ENCODE results near the gene BHLHE23.

Gene BHLHE23

GRCh38 chr20:63050406-63050805 is 43.6 kb upstream of the BHLHE23 start:
- no peak for TF ChIP-seq CTCF (IDR thresholded peaks at IDR 0.05)

GRCh38 chr20:63049561-63050221 is 42.9 kb upstream of the BHLHE23 start:
- no peaks in the 10 kb centered on the region for H3K79me2 ChIP-seq
- H3K9ac ChIP-seq: no peak overlapping the region
- H3K9me3 ChIP-seq (ENCODE audit: control insufficient read depth, low read length): no peaks in the 10 kb centered on the region
- no peaks in the 10 kb centered on the region for H3K4me1 ChIP-seq
- no peak for TF ChIP-seq CTCF (IDR thresholded peaks at IDR 0.05)
- no peaks in the 10 kb centered on the region for H3K27me3 ChIP-seq (ENCODE audit: control insufficient read depth, insufficient read depth, low read length)
- H3K36me3 ChIP-seq (ENCODE audit: control insufficient read depth, insufficient read depth, low read length): no peaks in the 10 kb centered on the region
- H3K4me2 ChIP-seq (ENCODE audit: low read length): no peak overlapping the region
- no peak overlapping the region for H3K4me3 ChIP-seq (ENCODE audit: low read depth, low read length)
- no peak overlapping the region for H3K27ac ChIP-seq
- no peak overlapping the region for H2AFZ ChIP-seq

More at GRCh38 chr20:63050406-63050805, 43.6 kb upstream of the BHLHE23 start:
- no peaks in the 10 kb centered on the region for H3K4me1 ChIP-seq
- H3K4me2 ChIP-seq (ENCODE audit: low read length): no peak overlapping the region
- H3K27me3 ChIP-seq (ENCODE audit: control insufficient read depth, insufficient read depth, low read length): no peaks in the 10 kb centered on the region
- no peaks in the 10 kb centered on the region for H3K36me3 ChIP-seq (ENCODE audit: control insufficient read depth, insufficient read depth, low read length)
- H3K27ac ChIP-seq: no peak overlapping the region
- H3K9me3 ChIP-seq (ENCODE audit: control insufficient read depth, low read length): no peaks in the 10 kb centered on the region
- no peak overlapping the region for H2AFZ ChIP-seq
- no peak overlapping the region for H3K4me3 ChIP-seq (ENCODE audit: low read depth, low read length)
- no peaks in the 10 kb centered on the region for H3K79me2 ChIP-seq
- no peak overlapping the region for H3K9ac ChIP-seq

- H3K79me2 ChIP-seq: no peaks in the 10 kb centered on the region
- no peaks in the 10 kb centered on the region for H3K27me3 ChIP-seq (ENCODE audit: control insufficient read depth, insufficient read depth, low read length)
- no peak overlapping the region for H3K4me3 ChIP-seq (ENCODE audit: low read depth, low read length)
- H3K9me3 ChIP-seq (ENCODE audit: control insufficient read depth, low read length): no peaks in the 10 kb centered on the region
- no peak overlapping the region for H3K4me2 ChIP-seq (ENCODE audit: low read length)
- H3K4me1 ChIP-seq: no peaks in the 10 kb centered on the region
- H3K27ac ChIP-seq: no peak overlapping the region
- no peak for TF ChIP-seq CTCF (IDR thresholded peaks at IDR 0.05)
- no peaks in the 10 kb centered on the region for H3K36me3 ChIP-seq (ENCODE audit: control insufficient read depth, insufficient read depth, low read length)
- H2AFZ ChIP-seq: no peak overlapping the region
- H3K9ac ChIP-seq: no peak overlapping the region
Observed at GRCh38 chr20:63049191-63049518, 42.4 kb upstream of the BHLHE23 start.

- no peak for TF ChIP-seq CTCF (IDR thresholded peaks at IDR 0.05)
- no peaks in the 10 kb centered on the region for H3K36me3 ChIP-seq (ENCODE audit: control insufficient read depth, insufficient read depth, low read length)
- no peaks in the 10 kb centered on the region for H3K79me2 ChIP-seq
- H3K4me2 ChIP-seq (ENCODE audit: low read length): no peak overlapping the region
- H3K27me3 ChIP-seq (ENCODE audit: control insufficient read depth, insufficient read depth, low read length): no peaks in the 10 kb centered on the region
- no peak overlapping the region for H3K4me3 ChIP-seq (ENCODE audit: low read depth, low read length)
- no peaks in the 10 kb centered on the region for H3K4me1 ChIP-seq
- no peaks in the 10 kb centered on the region for H3K9me3 ChIP-seq (ENCODE audit: control insufficient read depth, low read length)
- H3K27ac ChIP-seq: no peak overlapping the region
- H3K9ac ChIP-seq: no peak overlapping the region
- H2AFZ ChIP-seq: no peak overlapping the region
Observed at GRCh38 chr20:63048516-63049190, 41.9 kb upstream of the BHLHE23 start.

GRCh38 chr20:63047946-63048345 is 41.2 kb upstream of the BHLHE23 start:
- Histone ChIP-seq H3K9me3 (ENCODE audit: control insufficient read depth, low read length) (no peaks in the 10 kb centered on the region), H3K27me3 (ENCODE audit: control insufficient read depth, insufficient read depth, low read length) (no peaks in the 10 kb centered on the region), H3K4me3 (ENCODE audit: low read depth, low read length) (no peak overlapping the region), H3K9ac (no peak overlapping the region), H3K36me3 (ENCODE audit: control insufficient read depth, insufficient read depth, low read length) (no peaks in the 10 kb centered on the region), H3K4me1 (no peaks in the 10 kb centered on the region), H3K27ac (no peak overlapping the region), H3K4me2 (ENCODE audit: low read length) (no peak overlapping the region), H3K79me2 (no peaks in the 10 kb centered on the region), H2AFZ (no peak overlapping the region)
- TF ChIP-seq CTCF (IDR thresholded peaks at IDR 0.05): no peak
